Neutrophil (primary cell): ENCODE data around the gene DHX38.

Experiments
- H3K27ac ChIP-seq: fragments of 200-600 bp; sonication (generic); 2 replicates; pipeline ENCODE4 v1.5.1; 2016; ENCODE audit warnings: mild to moderate bottlenecking, moderate library complexity
- H3K27me3 ChIP-seq: fragments of 200-600 bp; sonication (generic); 2 replicates; pipeline ENCODE4 v1.6.0; 2016; ENCODE audit warnings: mild to moderate bottlenecking
- H3K36me3 ChIP-seq: fragments of 200-600 bp; sonication (generic); 2 replicates; pipeline ENCODE4 v1.5.1; 2017
- H3K4me1 ChIP-seq, 2 experiments: fragments of 200-600 bp in 1 of 2; sonication (generic) in 1 of 2; 1 replicate in 1 of 2; 2 replicates in 1 of 2; pipeline versions ENCODE4 v1.5.1 to v1.6.1; 2013 to 2016; ENCODE audit warnings: low read depth in 1 of 2, low read length in 1 of 2, mild to moderate bottlenecking in 1 of 2, moderate library complexity in 1 of 2; ENCODE audit not compliant: control insufficient read depth in 1 of 2, insufficient read depth in 1 of 2
- H3K4me3 ChIP-seq, 2 experiments: fragments of 200-600 bp in 1 of 2; sonication (generic) in 1 of 2; 1 replicate in 1 of 2; 2 replicates in 1 of 2; pipeline ENCODE4 v1.5.1; 2013 to 2016; ENCODE audit warnings: low read depth in 1 of 2, low read length in 1 of 2, mild to moderate bottlenecking in 1 of 2, moderate library complexity in 1 of 2
- H3K9me3 ChIP-seq: fragments of 200-600 bp; sonication (generic); 2 replicates; pipeline ENCODE4 v1.5.1; 2016
- CTCF ChIP-seq: fragments of 200-600 bp; sonication (generic); IDR thresholded peaks from 2 replicates; pipeline ENCODE4 v1.5.1; 2016; ENCODE audit warnings: antibody characterized with exemption

DHX38 gene

DNA sequence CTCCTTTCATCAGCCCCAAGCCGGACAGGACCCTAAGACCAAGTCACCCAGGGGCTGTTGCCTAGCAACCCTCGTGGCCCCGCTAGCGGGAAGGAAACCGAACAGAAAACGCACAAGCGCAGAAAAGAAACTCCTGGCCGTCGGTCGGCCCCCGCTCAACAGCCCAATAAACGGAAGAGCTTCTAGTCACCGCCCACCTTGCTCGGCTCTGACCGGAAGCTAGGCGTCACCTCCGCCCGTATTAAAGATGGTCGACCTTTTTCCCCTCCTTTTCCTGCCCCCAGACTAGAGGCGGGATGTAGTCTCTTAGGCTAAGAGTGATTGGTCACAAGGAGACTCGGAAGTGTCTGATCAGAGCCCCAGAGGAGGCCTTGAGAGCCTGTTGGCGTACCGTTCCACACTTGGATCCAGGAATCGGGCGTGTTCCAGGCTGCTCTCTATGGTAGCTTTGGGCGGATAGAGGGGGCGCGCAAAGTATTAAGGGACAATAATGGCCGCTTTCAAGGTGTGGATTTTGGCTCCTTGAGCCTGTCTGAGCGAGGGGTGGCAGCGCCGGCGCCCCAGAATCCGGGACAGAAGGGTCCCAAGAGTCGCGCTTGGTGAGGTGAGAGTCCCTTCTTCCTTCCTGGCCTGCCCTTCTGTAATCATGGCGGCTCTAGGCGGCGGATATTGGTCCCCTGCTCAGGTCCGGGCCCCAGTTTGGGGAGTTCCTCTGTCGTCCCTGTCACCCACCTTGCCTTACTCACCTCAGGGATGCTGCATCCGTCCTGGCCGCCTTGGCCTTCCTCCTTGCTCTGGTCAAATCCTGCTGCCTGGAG lies at the start of gene DHX38, which contains the start of gene TXNL4B:
TSS of gene DHX38 (plus strand) at position 400 of the 818 bp plus-strand sequence. CDS start 2,311 bp downstream, outside the sequence.
TSS of gene TXNL4B (minus strand) at position 173 of the 818 bp plus-strand sequence. CDS start 2,871 bp downstream, outside the sequence.
- Histone ChIP-seq H3K27ac (peak within 1 kb of the TSS; percentile 91), H3K9me3 (no peaks in the 10 kb centered on the region), H3K36me3 (peaks cover 52% of the 10 kb centered on the region), H3K4me3 (peak within 1 kb of the TSS; percentile 93 to 95), H3K27me3 (no peaks in the 10 kb centered on the region), H3K4me1 (peaks cover 25 to 37% of the 10 kb centered on the region in 2 experiments)
- peak; percentile 23 for TF ChIP-seq CTCF

DNA sequence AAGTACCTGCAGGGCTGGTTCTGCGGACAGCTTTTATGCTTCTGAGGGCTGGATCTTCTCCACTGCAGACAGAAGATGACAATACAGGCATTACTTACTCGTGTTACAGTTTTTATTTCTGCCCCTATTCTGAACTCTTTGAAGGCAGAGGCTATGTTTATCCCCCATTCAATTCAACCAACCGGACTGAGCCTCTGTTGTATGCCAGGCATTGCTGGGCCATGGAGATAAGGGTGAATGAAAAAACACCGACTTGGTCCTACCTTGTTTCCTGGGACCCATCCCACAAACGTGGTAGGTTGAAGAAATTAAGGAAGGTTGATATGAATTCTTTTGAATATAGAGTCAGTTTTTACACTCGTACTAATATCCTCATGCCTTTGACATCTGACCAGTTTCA lies 49.4 kb upstream of the DHX38 start:
- Histone ChIP-seq H3K9me3 (no peaks in the 10 kb centered on the region), H3K27ac (no peak overlapping the region), H3K27me3 (no peaks in the 10 kb centered on the region), H3K4me1 (peaks cover 25 to 26% of the 10 kb centered on the region in 2 experiments), H3K4me3 (no peak overlapping the region), H3K36me3 (no peaks in the 10 kb centered on the region)
- TF ChIP-seq CTCF = no peak

GRCh38 chr16:72044825-72045359 lies 48.8 kb upstream of the DHX38 start:
- Histone ChIP-seq H3K4me3 (no peak overlapping the region), H3K27me3 (no peaks in the 10 kb centered on the region), H3K4me1 (peaks cover 30 to 31% of the 10 kb centered on the region in 2 experiments), H3K36me3 (no peaks in the 10 kb centered on the region), H3K27ac (no peak overlapping the region), H3K9me3 (no peaks in the 10 kb centered on the region)
- TF ChIP-seq CTCF = no peak

- Histone ChIP-seq H3K9me3 (no peaks in the 10 kb centered on the region), H3K27ac (peak overlapping the region; percentile 78), H3K4me3 (no peak overlapping the region), H3K27me3 (no peaks in the 10 kb centered on the region), H3K4me1 (peaks cover 54 to 56% of the 10 kb centered on the region in 2 experiments), H3K36me3 (no peaks in the 10 kb centered on the region)
- TF ChIP-seq CTCF = no peak
These were observed 44.5 kb upstream of the DHX38 start for GRCh38 chr16:72049110-72049509.

- Histone ChIP-seq H3K9me3 (no peaks in the 10 kb centered on the region), H3K27me3 (no peaks in the 10 kb centered on the region), H3K36me3 (no peaks in the 10 kb centered on the region), H3K4me1 (peaks cover 72 to 74% of the 10 kb centered on the region in 2 experiments), H3K4me3 (peak overlapping the region in 1 of 2 experiments; percentile 39), H3K27ac (peak overlapping the region; percentile 78)
- TF ChIP-seq CTCF = no peak
These were observed 42.7 kb upstream of the DHX38 start for GRCh38 chr16:72050769-72051464.
